Activated naive CD8-positive, alpha-beta T cell treated with anti-CD3 and anti-CD28 coated beads for 36 hours (primary cell): ENCODE results near the gene BMP7. TPM values are rescaled to one million over a fixed set of nuclear protein-coding genes. Genes with fewer than 3 reads are reported as not detected.

Experiments
- DNase-seq: peaks from one replicate; pipeline ENCODE4 v3.0.0; 2021
- H3K27ac Mint-ChIP-seq: one replicate; pipeline ENCODE4 v1.8.0; 2022; ENCODE audit warnings: mild to moderate bottlenecking, moderate library complexity, mixed read lengths
- H3K27me3 Mint-ChIP-seq: one replicate; pipeline ENCODE4 v1.8.0; 2022; ENCODE audit warnings: mild to moderate bottlenecking, mixed read lengths
- H3K36me3 Mint-ChIP-seq: one replicate; pipeline ENCODE4 v1.8.0; 2021; ENCODE audit warnings: mild to moderate bottlenecking, mixed read lengths
- H3K4me1 Mint-ChIP-seq: one replicate; pipeline ENCODE4 v1.8.0; 2021; ENCODE audit warnings: mixed read lengths
- H3K4me3 Mint-ChIP-seq: one replicate; pipeline ENCODE4 v1.8.0; 2022; ENCODE audit warnings: mild to moderate bottlenecking, moderate library complexity, mixed read lengths
- H3K9me3 Mint-ChIP-seq: one replicate; pipeline ENCODE4 v1.8.0; 2022; ENCODE audit warnings: mixed read lengths
- total RNA-seq, 2 experiments: library from RNA; stranded (reverse); gene quantifications; one replicate each; pipeline ENCODE4 v1.2.3, GENCODE V29; 2021

The BMP7 gene
- total RNA-seq, 2 experiments from 2014 or later, result not detected

GRCh38 chr20:57135875-57136274 lies 130.6 kb downstream of the BMP7 start:
- Mint-ChIP-seq H3K27ac (no peak overlapping the region), H3K36me3 (no peaks in the 10 kb centered on the region), H3K4me3 (no peak overlapping the region), H3K9me3 (peaks cover 1% of the 10 kb centered on the region), H3K27me3 (peaks cover 16% of the 10 kb centered on the region), H3K4me1 (peaks cover 3% of the 10 kb centered on the region)
- DNase-seq, result no peak

- Mint-ChIP-seq H3K9me3 (peaks cover 1% of the 10 kb centered on the region), H3K4me3 (no peak overlapping the region), H3K36me3 (no peaks in the 10 kb centered on the region), H3K27me3 (peaks cover 16% of the 10 kb centered on the region), H3K27ac (no peak overlapping the region), H3K4me1 (peaks cover 3% of the 10 kb centered on the region)
- no peak for DNase-seq
These were observed 131.6 kb downstream of the BMP7 start for GRCh38 chr20:57134804-57135203.

GRCh38 chr20:57133926-57134650 lies 132.4 kb downstream of the BMP7 start:
- Mint-ChIP-seq H3K36me3 (no peaks in the 10 kb centered on the region), H3K27ac (no peak overlapping the region), H3K9me3 (peaks cover 1% of the 10 kb centered on the region), H3K4me1 (peaks cover 3% of the 10 kb centered on the region), H3K27me3 (peaks cover 16% of the 10 kb centered on the region), H3K4me3 (no peak overlapping the region)
- DNase-seq, result no peak

- Mint-ChIP-seq H3K27ac (no peak overlapping the region), H3K36me3 (no peaks in the 10 kb centered on the region), H3K4me3 (no peak overlapping the region), H3K9me3 (peaks cover 1% of the 10 kb centered on the region), H3K27me3 (peaks cover 16% of the 10 kb centered on the region), H3K4me1 (peaks cover 3% of the 10 kb centered on the region)
- no peak for DNase-seq
These were observed 134.6 kb downstream of the BMP7 start for GRCh38 chr20:57131601-57132391.

- peaks cover 5% of the 10 kb centered on the region for H3K4me1 Mint-ChIP-seq
- no peak overlapping the region for H3K4me3 Mint-ChIP-seq
- H3K27me3 Mint-ChIP-seq, result peaks cover 16% of the 10 kb centered on the region
- DNase-seq, result no peak
- H3K36me3 Mint-ChIP-seq, result no peaks in the 10 kb centered on the region
- no peak overlapping the region for H3K27ac Mint-ChIP-seq
- H3K9me3 Mint-ChIP-seq, result peaks cover 1% of the 10 kb centered on the region
These were observed 135.4 kb downstream of the BMP7 start for GRCh38 chr20:57131077-57131476.

GRCh38 chr20:57130160-57130772 lies 136.2 kb downstream of the BMP7 start:
- Mint-ChIP-seq H3K36me3 (no peaks in the 10 kb centered on the region), H3K4me3 (no peak overlapping the region), H3K9me3 (peaks cover 1% of the 10 kb centered on the region), H3K4me1 (peaks cover 5% of the 10 kb centered on the region), H3K27me3 (peaks cover 16% of the 10 kb centered on the region), H3K27ac (no peak overlapping the region)
- DNase-seq, result no peak

- DNase-seq, result no peak
- peaks cover 5% of the 10 kb centered on the region for H3K4me1 Mint-ChIP-seq
- no peak overlapping the region for H3K4me3 Mint-ChIP-seq
- H3K36me3 Mint-ChIP-seq, result no peaks in the 10 kb centered on the region
- H3K27ac Mint-ChIP-seq, result no peak overlapping the region
- H3K9me3 Mint-ChIP-seq, result no peaks in the 10 kb centered on the region
- peaks cover 11% of the 10 kb centered on the region for H3K27me3 Mint-ChIP-seq
These were observed 137.1 kb downstream of the BMP7 start for GRCh38 chr20:57129303-57129702.

GRCh38 chr20:57128044-57128757 lies 138.2 kb downstream of the BMP7 start:
- H3K4me3 Mint-ChIP-seq, result no peak overlapping the region
- peaks cover 2% of the 10 kb centered on the region for H3K4me1 Mint-ChIP-seq
- no peaks in the 10 kb centered on the region for H3K36me3 Mint-ChIP-seq
- no peak for DNase-seq
- no peaks in the 10 kb centered on the region for H3K9me3 Mint-ChIP-seq
- H3K27ac Mint-ChIP-seq, result no peak overlapping the region
- peaks cover 10% of the 10 kb centered on the region for H3K27me3 Mint-ChIP-seq

- Mint-ChIP-seq H3K27ac (no peak overlapping the region), H3K9me3 (no peaks in the 10 kb centered on the region), H3K4me3 (no peak overlapping the region), H3K36me3 (no peaks in the 10 kb centered on the region), H3K4me1 (peaks cover 2% of the 10 kb centered on the region), H3K27me3 (peaks cover 10% of the 10 kb centered on the region)
- DNase-seq, result no peak
These were observed 139.9 kb downstream of the BMP7 start for GRCh38 chr20:57126481-57127092.

- H3K27me3 Mint-ChIP-seq, result peaks cover 4% of the 10 kb centered on the region
- no peak overlapping the region for H3K27ac Mint-ChIP-seq
- peaks cover 2% of the 10 kb centered on the region for H3K4me1 Mint-ChIP-seq
- no peak overlapping the region for H3K4me3 Mint-ChIP-seq
- H3K9me3 Mint-ChIP-seq, result no peaks in the 10 kb centered on the region
- no peak for DNase-seq
- H3K36me3 Mint-ChIP-seq, result no peaks in the 10 kb centered on the region
These were observed 141.5 kb downstream of the BMP7 start for GRCh38 chr20:57124800-57125517.

- Mint-ChIP-seq H3K36me3 (no peaks in the 10 kb centered on the region), H3K9me3 (no peaks in the 10 kb centered on the region), H3K27me3 (peaks cover 7% of the 10 kb centered on the region), H3K4me1 (peaks cover 2% of the 10 kb centered on the region), H3K4me3 (no peak overlapping the region), H3K27ac (no peak overlapping the region)
- no peak for DNase-seq
These were observed 142.1 kb downstream of the BMP7 start for GRCh38 chr20:57124366-57124765.

- Mint-ChIP-seq H3K36me3 (no peaks in the 10 kb centered on the region), H3K27me3 (peaks cover 7% of the 10 kb centered on the region), H3K9me3 (no peaks in the 10 kb centered on the region), H3K4me1 (peaks cover 2% of the 10 kb centered on the region), H3K27ac (no peak overlapping the region), H3K4me3 (no peak overlapping the region)
- no peak for DNase-seq
These were observed 142.9 kb downstream of the BMP7 start for GRCh38 chr20:57123504-57123903.

- Mint-ChIP-seq H3K4me3 (no peak overlapping the region), H3K36me3 (no peaks in the 10 kb centered on the region), H3K9me3 (no peaks in the 10 kb centered on the region), H3K27me3 (peaks cover 7% of the 10 kb centered on the region), H3K4me1 (peaks cover 2% of the 10 kb centered on the region), H3K27ac (no peak overlapping the region)
- DNase-seq, result no peak
These were observed 143.6 kb downstream of the BMP7 start for GRCh38 chr20:57122536-57123489.
